ENCODE results near the gene SSX2.
"Not testable (repeated sequence)": the region's sequence is repeated elsewhere in the genome, so short reads cannot be mapped to it uniquely, and the experiment has no call there.

The SSX2 gene, protein sequence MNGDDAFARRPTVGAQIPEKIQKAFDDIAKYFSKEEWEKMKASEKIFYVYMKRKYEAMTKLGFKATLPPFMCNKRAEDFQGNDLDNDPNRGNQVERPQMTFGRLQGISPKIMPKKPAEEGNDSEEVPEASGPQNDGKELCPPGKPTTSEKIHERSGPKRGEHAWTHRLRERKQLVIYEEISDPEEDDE

DNA sequence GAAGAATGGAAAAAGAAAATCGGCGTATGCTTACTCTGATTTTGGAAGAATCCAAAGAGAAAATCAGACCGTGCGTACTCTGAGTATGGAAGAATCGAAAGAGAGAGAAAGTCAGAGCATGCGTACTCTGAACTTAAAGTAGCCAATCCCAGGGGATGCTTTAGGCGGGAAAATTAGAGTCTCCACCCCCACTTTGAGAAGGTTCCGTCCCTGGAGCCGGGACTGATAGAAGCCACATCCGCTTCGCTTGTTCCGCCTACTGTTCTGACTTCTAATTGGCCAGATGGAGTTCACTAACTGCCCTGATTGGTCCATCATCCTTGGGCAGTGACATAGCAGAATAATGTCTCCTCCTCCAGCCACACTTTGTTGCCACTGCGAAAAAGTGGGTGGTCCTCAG is at the start of gene SSX2:
Gene SSX2, minus strand, starts transcription at position 101 of the 400 bp plus-strand sequence. CDS start 1,429 bp downstream, outside the sequence.
- not testable (repeated sequence) for FAIRE-seq

DNA sequence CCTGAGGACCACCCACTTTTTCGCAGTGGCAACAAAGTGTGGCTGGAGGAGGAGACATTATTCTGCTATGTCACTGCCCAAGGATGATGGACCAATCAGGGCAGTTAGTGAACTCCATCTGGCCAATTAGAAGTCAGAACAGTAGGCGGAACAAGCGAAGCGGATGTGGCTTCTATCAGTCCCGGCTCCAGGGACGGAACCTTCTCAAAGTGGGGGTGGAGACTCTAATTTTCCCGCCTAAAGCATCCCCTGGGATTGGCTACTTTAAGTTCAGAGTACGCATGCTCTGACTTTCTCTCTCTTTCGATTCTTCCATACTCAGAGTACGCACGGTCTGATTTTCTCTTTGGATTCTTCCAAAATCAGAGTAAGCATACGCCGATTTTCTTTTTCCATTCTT is 44.0 kb upstream of the SSX2 start, which contains the start of gene SSX2B:
Gene SSX2B, plus strand, starts transcription at position 301 of the 400 bp plus-strand sequence. CDS start 1,429 bp downstream, outside the sequence.
- not testable (repeated sequence) for DNase-seq (ENCODE audit: low spot score); FAIRE-seq

More for the DNA sequence above, at the start of gene SSX2:
- DNase-seq (ENCODE audit: low spot score), result not testable (repeated sequence)

DNA sequence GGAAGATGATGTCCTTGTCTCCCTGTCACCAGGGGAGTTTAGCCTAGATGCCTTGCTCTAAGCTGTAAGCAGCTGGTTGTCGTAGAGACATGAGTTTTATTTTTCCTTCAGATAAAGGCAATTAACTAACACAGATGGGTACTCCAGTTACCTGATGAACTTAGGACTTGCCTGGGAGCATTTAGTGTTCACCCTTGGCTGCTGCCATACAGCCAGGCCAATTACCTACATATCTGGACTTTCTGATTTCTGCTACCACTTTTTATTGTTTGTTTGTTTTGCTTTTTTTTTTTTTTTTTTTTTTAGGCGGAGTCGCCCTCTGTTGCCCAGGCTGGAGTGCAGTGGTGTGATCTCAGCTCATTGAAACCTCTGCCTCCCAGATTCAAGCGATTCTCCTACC is 14.9 kb downstream of the SSX2 start:
- FAIRE-seq; DNase-seq (ENCODE audit: low spot score): not testable (repeated sequence)

DNA sequence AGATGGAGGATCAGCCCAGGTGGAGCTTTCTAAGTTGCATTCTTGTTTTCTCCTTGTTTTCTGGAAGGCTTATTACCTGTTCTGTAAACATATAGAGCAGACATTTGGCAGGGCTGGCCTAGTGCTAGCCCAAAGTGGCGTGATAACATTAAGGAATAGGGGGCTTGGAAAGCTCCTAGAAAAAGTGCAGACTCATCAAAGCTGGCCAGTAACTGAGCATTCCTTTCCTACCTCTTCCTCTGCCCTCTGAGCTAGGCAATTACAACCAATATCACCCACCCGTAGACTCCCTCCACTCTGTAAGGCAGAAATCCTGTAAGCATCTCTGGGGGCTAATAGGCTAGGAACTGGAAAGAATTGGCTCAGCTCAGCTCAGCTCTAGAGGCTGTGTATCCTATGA is 44.8 kb downstream of the SSX2 start:
- not testable (repeated sequence) for FAIRE-seq; DNase-seq (ENCODE audit: low spot score)

DNA sequence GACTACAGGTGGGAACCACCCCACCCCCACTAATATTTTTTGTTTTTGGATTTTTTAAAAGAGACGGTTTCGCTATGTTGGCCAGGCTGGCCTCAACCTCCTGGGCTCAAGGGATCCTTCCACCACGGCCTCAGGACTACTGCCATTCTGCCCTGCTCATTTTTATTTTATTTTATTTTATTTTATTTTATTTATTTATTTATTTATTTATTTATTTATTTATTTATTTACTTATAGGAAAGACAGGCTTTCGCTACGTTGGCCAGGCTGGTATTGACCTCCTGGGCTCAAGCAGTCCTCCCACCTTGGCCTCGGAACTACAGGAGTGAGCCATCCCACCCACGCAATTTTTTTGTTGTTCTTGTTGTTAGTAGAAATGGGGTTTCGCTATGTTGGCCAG is 51.5 kb downstream of the SSX2 start:
- DNase-seq (ENCODE audit: low spot score); FAIRE-seq: not testable (repeated sequence)

DNA sequence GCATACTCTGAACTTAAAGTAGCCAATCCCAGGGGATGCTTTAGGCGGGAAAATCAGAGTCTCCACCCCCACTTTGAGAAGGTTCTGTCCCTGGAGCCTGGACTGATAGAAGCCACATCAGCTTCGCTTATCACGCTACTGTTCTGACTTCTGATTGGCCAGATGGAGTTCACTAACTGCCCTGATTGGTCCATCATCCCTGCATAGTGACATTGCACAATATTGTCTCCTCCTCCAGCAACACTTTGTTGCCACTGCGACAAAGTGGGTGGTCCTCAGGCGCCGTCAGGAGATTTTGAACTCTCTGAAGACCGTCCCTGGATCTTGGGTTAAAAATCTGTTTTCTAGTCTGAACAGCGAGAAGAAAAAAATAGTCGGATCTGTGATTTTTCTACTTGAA is 52.2 kb downstream of the SSX2 start, which contains the start of gene SSX7:
Gene SSX7, minus strand, starts transcription at position 101 of the 400 bp plus-strand sequence. CDS start 1,428 bp downstream, outside the sequence.
- not testable (repeated sequence) for DNase-seq (ENCODE audit: low spot score); FAIRE-seq

DNA sequence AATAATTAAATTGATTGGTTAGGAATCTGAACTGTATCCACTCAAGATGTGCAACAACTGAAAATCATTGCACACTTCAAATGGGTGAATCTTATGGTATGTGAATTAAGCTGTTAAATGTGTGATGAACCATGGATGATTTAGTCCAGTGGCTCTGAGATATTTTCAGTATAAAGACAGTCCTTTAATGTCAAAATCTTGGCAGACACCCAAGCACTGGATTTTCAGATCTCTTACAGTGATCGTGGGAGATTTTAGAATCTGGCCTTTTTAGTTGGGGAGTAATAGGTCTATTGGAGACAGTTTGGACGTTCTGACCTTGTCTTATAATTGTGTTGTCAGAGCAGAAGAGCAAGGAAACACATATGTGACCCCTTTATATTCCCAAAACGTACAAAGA is 56.3 kb downstream of the SSX2 start:
- FAIRE-seq (peak; percentile 95), DNase-seq (ENCODE audit: low spot score) (peak; percentile 58)

DNA sequence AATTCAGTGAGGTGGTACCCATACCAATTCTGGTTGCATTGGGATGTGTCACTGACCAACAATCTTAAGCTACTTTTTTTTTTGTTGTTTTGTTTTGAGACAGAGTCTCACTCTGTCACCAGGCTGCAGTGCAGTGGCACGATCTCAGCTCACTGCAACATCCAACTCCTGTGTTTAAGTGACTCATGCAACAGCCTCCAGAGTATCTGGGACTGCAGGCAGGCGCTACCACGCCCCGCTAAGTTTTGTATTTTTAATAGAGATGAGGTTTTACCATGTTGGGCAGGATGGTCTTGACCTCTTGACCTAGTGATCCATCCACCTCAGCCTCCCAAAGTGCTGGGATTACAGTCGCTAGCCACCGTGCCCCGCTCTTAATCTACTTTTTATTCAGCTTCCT is 58.0 kb downstream of the SSX2 start:
- peak; percentile 95 for FAIRE-seq
- DNase-seq (ENCODE audit: low spot score), result peak; percentile 84
